ENCODE results near the gene FAF2.
"Not testable (repeated sequence)": the region's sequence is repeated elsewhere in the genome, so short reads cannot be mapped to it uniquely, and the experiment has no call there.

Gene FAF2

GRCh38 chr5:176418251-176418650 is 29.9 kb upstream of the FAF2 start:
- DNase-seq: no peak

GRCh38 chr5:176420086-176420485 is 28.1 kb upstream of the FAF2 start:
- no peak for DNase-seq

- no peak for DNase-seq
Measured at GRCh38 chr5:176420972-176421544, 27.1 kb upstream of the FAF2 start.

- no peak for DNase-seq
Measured at GRCh38 chr5:176424181-176424580, 24.0 kb upstream of the FAF2 start.

GRCh38 chr5:176425138-176425537 is 23.0 kb upstream of the FAF2 start:
- no peak for DNase-seq

- no peak for DNase-seq
Measured at GRCh38 chr5:176425791-176426190, 22.4 kb upstream of the FAF2 start.

GRCh38 chr5:176426876-176427275 is 21.3 kb upstream of the FAF2 start:
- no peak for DNase-seq

- no peak for DNase-seq
Measured at GRCh38 chr5:176427971-176428370, 20.2 kb upstream of the FAF2 start.

GRCh38 chr5:176429972-176430371 is 18.2 kb upstream of the FAF2 start:
- DNase-seq: no peak

- DNase-seq: no peak
Measured at GRCh38 chr5:176432707-176433106, 15.5 kb upstream of the FAF2 start.

GRCh38 chr5:176436656-176437055 is 11.5 kb upstream of the FAF2 start:
- no peak for DNase-seq

- DNase-seq: no peak
Measured at GRCh38 chr5:176438959-176439757, 9.0 kb upstream of the FAF2 start.

GRCh38 chr5:176440927-176441706 is 7.1 kb upstream of the FAF2 start:
- DNase-seq: no peak

- no peak for DNase-seq
Measured at GRCh38 chr5:176441921-176442323, 6.3 kb upstream of the FAF2 start.

- DNase-seq: not testable (repeated sequence)
Measured at GRCh38 chr5:176442911-176443310, 5.3 kb upstream of the FAF2 start.

GRCh38 chr5:176444742-176445141 is 3.4 kb upstream of the FAF2 start:
- no peak for DNase-seq

- DNase-seq: no peak
Measured at GRCh38 chr5:176446028-176446665, 2.0 kb upstream of the FAF2 start.

- peak; percentile 1 for DNase-seq
Measured at GRCh38 chr5:176446884-176447590, 1.1 kb upstream of the FAF2 start.

- no peak for DNase-seq
Measured at GRCh38 chr5:176447591-176447977, 601 bp upstream of the FAF2 start.

- DNase-seq: no peak
Measured at GRCh38 chr5:176450077-176450476, 1.9 kb downstream of the FAF2 start.

- DNase-seq: no peak
Measured at GRCh38 chr5:176454724-176455394, 6.7 kb downstream of the FAF2 start.

- no peak for DNase-seq
Measured at GRCh38 chr5:176458904-176459561, 10.8 kb downstream of the FAF2 start.

Data from activated CD4-positive, alpha-beta T cell treated with anti-CD3 and anti-CD28 coated beads, Interleukin-2, amount 50 U/mL, for 1 hour (primary cell).